ENCODE results near the gene PLA2G6. TPM values are rescaled to one million over a fixed set of nuclear protein-coding genes. Genes with fewer than 3 reads are reported as not detected.

PLA2G6 gene
- total RNA-seq, 5 donors from 2014 or later (not counting 1 experiment from before 2014, with no cell fraction given): 93.6 to 197 (median 162) TPM

DNA sequence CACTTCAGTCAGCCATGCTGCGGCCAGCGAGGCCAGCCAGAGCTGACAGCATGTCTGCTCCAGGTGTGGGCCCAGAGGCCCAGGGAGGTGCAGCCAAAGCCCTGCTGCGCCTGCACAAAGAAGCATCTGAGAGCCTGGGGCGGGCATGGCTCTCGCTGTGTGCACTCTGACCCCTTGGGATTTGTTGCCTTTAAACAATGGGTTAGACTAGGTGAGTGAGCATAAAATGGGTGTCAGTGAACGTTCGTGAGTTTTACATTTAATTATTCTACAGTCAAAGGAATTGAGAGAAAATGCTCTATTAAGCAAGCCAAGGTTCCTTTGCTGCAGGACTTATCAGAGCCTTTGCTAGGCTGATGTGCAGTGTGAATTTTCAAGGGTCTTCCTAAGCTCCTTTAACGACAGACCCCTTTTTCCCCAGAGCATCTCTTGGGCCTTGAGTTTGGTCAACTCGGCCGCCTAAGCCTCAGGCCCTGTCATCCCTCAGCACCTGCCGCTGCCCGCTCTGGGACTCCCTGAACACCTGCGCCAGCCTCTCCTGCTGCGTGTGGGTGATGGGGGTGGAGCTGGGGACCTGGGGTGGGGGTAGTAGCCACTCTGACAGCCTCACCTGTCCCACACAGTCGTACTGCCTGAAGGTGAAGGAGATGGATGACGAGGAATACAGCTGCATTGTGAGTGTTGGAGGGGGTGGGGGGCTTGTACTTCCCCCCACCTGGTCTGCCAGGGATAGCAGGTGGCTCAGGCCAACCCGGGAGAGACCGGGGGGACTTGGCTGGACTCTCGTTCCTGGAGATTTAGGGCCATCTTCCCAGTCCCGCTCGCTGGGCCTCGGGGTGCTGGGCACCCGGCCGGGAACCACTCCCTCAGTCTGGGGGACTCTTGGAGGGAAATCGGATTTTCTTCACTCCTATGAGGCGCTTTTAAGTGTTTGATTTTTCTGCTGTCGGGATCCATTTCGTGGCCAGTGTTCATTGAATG, 108.2 kb downstream of the PLA2G6 start:
- Mint-ChIP-seq H3K27ac (no peak overlapping the region), H3K27me3 (no peaks in the 10 kb centered on the region), H3K9me3 (no peaks in the 10 kb centered on the region), H3K4me1 (no peaks in the 10 kb centered on the region), H3K4me3 (no peak overlapping the region), H3K36me3 (peaks cover 34% of the 10 kb centered on the region)
- Histone ChIP-seq H3K4me3 (ENCODE audit: control insufficient read depth in 1 of 2, extremely low read depth in 1 of 2, low read length in 1 of 2) (no peak overlapping the region), H3K9me3 (no peaks in the 10 kb centered on the region), H3K4me1 (ENCODE audit: control insufficient read depth in 1 of 2, extremely low read depth in 1 of 2, insufficient read depth in 2 of 2, low read length in 2 of 2) (no peaks in the 10 kb centered on the region), H3K36me3 (ENCODE audit: control insufficient read depth in 2 of 2, extremely low read depth in 1 of 2, insufficient read depth in 1 of 2, low read length in 1 of 2) (peaks cover 10 to 31% of the 10 kb centered on the region in 2 donors), H3K27me3 (replicated peaks in 1 of 2; ENCODE audit: control insufficient read depth in 2 of 2, extremely low read depth in 1 of 2, insufficient read depth in 2 of 2, low read length in 1 of 2) (peaks cover 0 to 7% of the 10 kb centered on the region in 2 experiments), H3K27ac (ENCODE audit: low read length) (no peak overlapping the region)
- ATAC-seq (replicated peaks in 1 of 4) (no peak), DNase-seq (no peak)
- ChIA-PET CTCF (no interaction called here), POLR2A (no interaction called here)
- WGBS (ENCODE audit: insufficient coverage): 95% methylated on average over 15 of the region's 28 CpGs

DNA sequence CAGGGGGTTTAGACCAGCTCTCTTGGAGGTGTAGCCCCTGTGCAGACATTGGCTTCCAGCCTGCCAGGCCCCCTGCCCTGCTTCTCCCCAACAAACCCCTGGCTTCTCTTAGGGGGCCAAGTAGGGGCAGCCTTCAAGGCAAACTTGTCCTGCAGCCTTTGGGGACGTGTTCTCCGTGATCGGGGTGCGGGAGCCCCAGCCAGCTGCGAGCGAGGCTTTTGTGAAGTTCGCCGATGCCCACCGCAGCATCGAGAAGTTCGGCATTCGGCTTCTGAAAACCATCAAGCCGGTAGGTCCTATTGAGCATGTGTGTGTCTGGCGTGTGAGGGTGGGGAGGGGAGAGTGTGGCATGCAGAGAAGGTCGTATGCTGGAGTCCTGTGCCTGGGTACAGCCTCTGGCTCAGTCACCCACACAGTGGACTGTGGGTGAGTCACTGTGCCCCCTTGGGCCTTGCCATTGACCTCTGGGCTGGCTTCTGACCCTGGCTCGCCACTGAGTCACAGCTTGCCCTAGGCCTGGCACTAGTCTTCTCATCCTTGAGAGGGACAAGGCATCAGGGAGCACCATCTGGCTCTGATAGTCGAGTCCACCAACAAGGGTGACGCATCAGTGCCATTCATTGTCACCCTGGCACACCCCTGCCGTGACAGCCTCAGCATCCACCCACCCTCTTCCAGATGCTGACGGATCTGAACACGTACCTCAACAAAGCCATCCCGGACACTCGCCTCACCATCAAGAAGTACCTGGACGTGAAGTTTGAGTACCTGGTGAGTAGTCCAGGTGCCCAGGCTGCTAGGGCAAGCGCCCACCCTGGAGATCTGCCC, 109.1 kb downstream of the PLA2G6 start:
- Histone ChIP-seq H3K4me3 (ENCODE audit: control insufficient read depth in 1 of 2, extremely low read depth in 1 of 2, low read length in 1 of 2) (no peak overlapping the region), H3K36me3 (ENCODE audit: control insufficient read depth in 2 of 2, extremely low read depth in 1 of 2, insufficient read depth in 1 of 2, low read length in 1 of 2) (peaks cover 10 to 38% of the 10 kb centered on the region in 2 donors), H3K27me3 (replicated peaks in 1 of 2; ENCODE audit: control insufficient read depth in 2 of 2, extremely low read depth in 1 of 2, insufficient read depth in 2 of 2, low read length in 1 of 2) (peaks cover 0 to 2% of the 10 kb centered on the region in 2 experiments), H3K27ac (ENCODE audit: low read length) (no peak overlapping the region), H3K9me3 (no peaks in the 10 kb centered on the region), H3K4me1 (ENCODE audit: control insufficient read depth in 1 of 2, extremely low read depth in 1 of 2, insufficient read depth in 2 of 2, low read length in 2 of 2) (no peaks in the 10 kb centered on the region)
- Mint-ChIP-seq H3K4me3 (no peak overlapping the region), H3K27ac (no peak overlapping the region), H3K9me3 (no peaks in the 10 kb centered on the region), H3K4me1 (no peaks in the 10 kb centered on the region), H3K27me3 (no peaks in the 10 kb centered on the region), H3K36me3 (peaks cover 39% of the 10 kb centered on the region)
- no peak for DNase-seq
- ChIA-PET CTCF (no interaction called here), POLR2A (no interaction called here)
- 91% methylated on average over 25 of the region's 25 CpGs for WGBS (ENCODE audit: insufficient coverage)
- ATAC-seq (replicated peaks in 1 of 4): no peak

DNA sequence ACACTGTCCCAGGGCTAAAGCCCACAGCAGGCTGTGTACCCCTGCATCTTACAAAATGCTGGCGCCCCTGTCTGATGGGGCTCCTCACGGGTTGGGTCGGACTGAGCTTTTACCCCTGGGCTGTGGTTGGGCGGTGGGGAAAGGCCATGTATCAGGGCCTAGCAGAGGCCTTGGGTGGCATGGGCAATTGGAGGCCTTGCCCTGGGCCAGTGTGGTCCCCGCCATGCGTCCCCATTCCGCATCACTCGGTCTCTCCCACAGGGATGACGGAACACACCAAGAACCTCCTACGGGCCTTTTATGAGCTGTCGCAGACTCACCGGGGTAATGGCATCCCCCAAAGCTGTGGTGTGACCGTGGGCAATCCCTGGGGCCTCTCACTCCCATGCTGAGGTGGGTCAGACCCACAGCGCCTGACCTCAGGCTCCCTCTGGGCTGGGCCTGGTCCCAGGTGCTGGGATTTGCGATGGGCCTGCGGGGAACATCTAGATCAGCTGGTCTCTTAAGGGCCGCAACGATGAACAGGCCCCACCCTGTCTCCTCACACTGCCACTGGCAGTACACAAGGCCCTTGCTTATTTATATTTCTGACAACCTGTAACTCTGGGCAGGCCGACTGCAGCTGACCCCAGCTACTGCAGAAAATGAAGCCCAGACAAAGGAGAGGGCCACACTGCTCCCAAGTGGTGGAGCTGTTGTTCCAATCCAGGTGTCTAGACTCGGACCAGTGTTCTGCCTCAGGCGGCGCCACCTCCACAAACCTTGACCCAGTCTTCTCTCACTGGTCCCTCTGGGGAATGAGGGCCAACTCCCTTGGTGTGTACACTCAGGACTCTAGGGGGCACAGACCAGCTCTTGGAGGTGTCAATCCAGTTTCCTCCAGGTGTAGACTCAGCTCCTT, 110.0 kb downstream of the PLA2G6 start:
- Mint-ChIP-seq H3K36me3 (peaks cover 44% of the 10 kb centered on the region), H3K4me1 (no peaks in the 10 kb centered on the region), H3K27ac (no peak overlapping the region), H3K4me3 (no peak overlapping the region), H3K9me3 (no peaks in the 10 kb centered on the region), H3K27me3 (no peaks in the 10 kb centered on the region)
- Histone ChIP-seq H3K36me3 (ENCODE audit: control insufficient read depth in 2 of 2, extremely low read depth in 1 of 2, insufficient read depth in 1 of 2, low read length in 1 of 2) (peaks cover 10 to 38% of the 10 kb centered on the region in 2 donors), H3K4me3 (ENCODE audit: control insufficient read depth in 1 of 2, extremely low read depth in 1 of 2, low read length in 1 of 2) (no peak overlapping the region), H3K4me1 (ENCODE audit: control insufficient read depth in 1 of 2, extremely low read depth in 1 of 2, insufficient read depth in 2 of 2, low read length in 2 of 2) (no peaks in the 10 kb centered on the region), H3K27ac (ENCODE audit: low read length) (no peak overlapping the region), H3K9me3 (no peaks in the 10 kb centered on the region), H3K27me3 (replicated peaks in 1 of 2; ENCODE audit: control insufficient read depth in 2 of 2, extremely low read depth in 1 of 2, insufficient read depth in 2 of 2, low read length in 1 of 2) (peaks cover 0 to 2% of the 10 kb centered on the region in 2 experiments)
- ChIA-PET POLR2A (interaction anchor here in 1 of 2 donors (0.5 kb wide), 1 partner anchor 146 kb away, joined by 6 read pairs; no protein-coding TSS in a partner anchor), CTCF (interaction anchor here in 1 of 2 donors (0.7 kb wide), 1 partner anchor 8 kb away, joined by 3 read pairs; no protein-coding TSS in a partner anchor)
- DNase-seq: no peak
- 92% methylated on average over 18 of the region's 22 CpGs for WGBS (ENCODE audit: insufficient coverage)
- ATAC-seq (replicated peaks in 1 of 4): no peak

DNA sequence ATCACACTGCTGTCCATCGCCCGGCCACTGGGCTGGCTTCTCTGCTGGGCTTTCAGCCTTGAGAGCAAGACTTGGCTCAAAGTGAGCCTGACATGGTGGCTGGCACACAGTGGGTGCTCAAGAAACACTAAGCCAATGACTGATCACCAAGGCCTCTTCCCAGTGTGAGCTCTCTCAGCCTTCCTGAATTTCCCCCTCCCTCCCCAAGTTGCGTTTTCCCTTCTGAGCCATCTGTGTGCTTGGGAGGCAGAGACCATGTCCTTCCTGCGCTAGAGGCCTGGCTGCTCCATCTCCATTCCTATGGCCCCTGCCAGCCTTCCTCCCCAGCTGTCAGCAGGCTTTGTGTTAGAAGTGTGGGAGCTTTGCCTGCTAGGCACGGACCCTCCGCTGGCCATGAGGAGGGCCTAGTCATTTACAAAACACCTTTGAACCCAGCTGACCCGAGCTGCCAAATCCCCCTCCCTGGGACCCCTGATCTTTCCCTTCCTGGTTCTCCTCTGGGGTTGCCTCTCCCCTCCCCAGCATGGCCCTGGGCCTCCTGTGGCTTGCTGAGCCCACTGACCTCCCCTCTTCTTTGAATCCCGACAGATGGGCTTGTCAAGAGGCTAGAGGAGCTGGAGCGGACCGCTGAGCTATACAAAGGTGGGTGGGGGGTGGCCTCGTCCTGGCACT, 111.2 kb downstream of the PLA2G6 start:
- Histone ChIP-seq H3K4me1 (ENCODE audit: control insufficient read depth in 1 of 2, extremely low read depth in 1 of 2, insufficient read depth in 2 of 2, low read length in 2 of 2) (no peaks in the 10 kb centered on the region), H3K27me3 (replicated peaks in 1 of 2; ENCODE audit: control insufficient read depth in 2 of 2, extremely low read depth in 1 of 2, insufficient read depth in 2 of 2, low read length in 1 of 2) (peaks cover 0 to 2% of the 10 kb centered on the region in 2 experiments), H3K27ac (ENCODE audit: low read length) (no peak overlapping the region), H3K9me3 (no peaks in the 10 kb centered on the region), H3K36me3 (ENCODE audit: control insufficient read depth in 2 of 2, extremely low read depth in 1 of 2, insufficient read depth in 1 of 2, low read length in 1 of 2) (peaks cover 16 to 48% of the 10 kb centered on the region in 2 donors), H3K4me3 (ENCODE audit: control insufficient read depth in 1 of 2, extremely low read depth in 1 of 2, low read length in 1 of 2) (no peak overlapping the region)
- Mint-ChIP-seq H3K27me3 (no peaks in the 10 kb centered on the region), H3K4me1 (no peaks in the 10 kb centered on the region), H3K27ac (no peak overlapping the region), H3K9me3 (no peaks in the 10 kb centered on the region), H3K36me3 (peaks cover 55% of the 10 kb centered on the region), H3K4me3 (no peak overlapping the region)
- ChIA-PET CTCF (interaction anchor here in 1 of 2 donors (0.8 kb wide), 1 partner anchor 13 kb away, joined by 4 read pairs; the partner anchor contains the start of gene PICK1), POLR2A (interaction anchor here in 1 of 2 donors (0.6 kb wide), 1 partner anchor 66 kb away, joined by 4 read pairs; no protein-coding TSS in a partner anchor)
- DNase-seq (no peak), ATAC-seq (replicated peaks in 1 of 4) (no peak)
- WGBS (ENCODE audit: insufficient coverage): 89% methylated on average over 4 of the region's 11 CpGs

DNA sequence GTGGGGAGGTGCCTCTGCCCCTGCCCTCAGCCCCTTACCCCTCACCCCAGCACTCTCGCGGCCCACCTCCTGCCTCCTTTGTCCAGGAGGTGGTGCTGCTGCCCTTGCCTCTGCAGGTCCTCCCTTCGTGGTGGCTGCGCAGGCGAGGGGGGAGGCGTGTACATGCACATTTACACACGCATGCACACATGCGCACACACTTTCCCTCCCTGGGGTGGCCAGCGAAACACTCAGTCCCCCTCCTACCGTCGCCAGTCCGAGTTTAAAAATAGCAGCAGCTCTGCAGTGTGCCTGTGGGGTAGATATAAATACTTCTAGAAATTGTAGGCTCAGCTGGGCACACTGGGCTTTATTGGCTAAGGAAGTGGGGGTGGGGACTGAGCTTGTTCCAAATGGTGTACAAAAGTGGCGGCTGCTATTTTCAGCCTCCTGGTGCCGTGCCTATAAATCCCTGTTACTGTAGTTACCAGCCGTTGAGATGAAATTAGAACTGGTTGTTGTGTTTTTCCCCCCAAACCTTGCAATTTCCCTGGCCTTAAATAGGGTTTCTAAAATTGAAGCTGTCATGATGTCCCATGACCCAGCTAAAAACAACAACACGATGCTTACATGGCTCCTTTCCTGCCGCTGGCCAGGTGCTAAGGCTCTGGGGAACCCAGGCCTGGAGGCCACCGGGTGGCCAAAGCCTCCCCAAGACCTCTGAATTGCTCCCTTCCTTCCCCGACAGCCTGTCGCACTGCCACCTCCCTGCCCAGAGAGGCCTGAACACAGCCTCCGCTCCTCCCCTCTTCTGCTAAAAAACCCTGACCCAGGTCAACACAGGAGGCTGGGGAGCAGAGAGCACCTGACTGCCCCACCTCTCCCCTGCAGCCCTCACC, 112.0 kb downstream of the PLA2G6 start:
- Histone ChIP-seq H3K27me3 (replicated peaks in 1 of 2; ENCODE audit: control insufficient read depth in 2 of 2, extremely low read depth in 1 of 2, insufficient read depth in 2 of 2, low read length in 1 of 2) (peaks cover 0 to 2% of the 10 kb centered on the region in 2 experiments), H3K36me3 (ENCODE audit: control insufficient read depth in 2 of 2, extremely low read depth in 1 of 2, insufficient read depth in 1 of 2, low read length in 1 of 2) (peaks cover 18 to 56% of the 10 kb centered on the region in 2 donors), H3K4me1 (ENCODE audit: control insufficient read depth in 1 of 2, extremely low read depth in 1 of 2, insufficient read depth in 2 of 2, low read length in 2 of 2) (no peaks in the 10 kb centered on the region), H3K9me3 (no peaks in the 10 kb centered on the region), H3K4me3 (ENCODE audit: control insufficient read depth in 1 of 2, extremely low read depth in 1 of 2, low read length in 1 of 2) (no peak overlapping the region), H3K27ac (ENCODE audit: low read length) (no peak overlapping the region)
- Mint-ChIP-seq H3K27ac (no peak overlapping the region), H3K27me3 (no peaks in the 10 kb centered on the region), H3K36me3 (peaks cover 63% of the 10 kb centered on the region), H3K9me3 (no peaks in the 10 kb centered on the region), H3K4me1 (no peaks in the 10 kb centered on the region), H3K4me3 (no peak overlapping the region)
- ChIA-PET CTCF (interaction anchor here in 1 of 2 donors (0.8 kb wide), 1 partner anchor 12 kb away, joined by 4 read pairs; the partner anchor contains the start of gene PICK1), POLR2A (interaction anchor here in 1 of 2 donors (0.6 to 0.7 kb wide), 2 partner anchors 67 to 123 kb away, joined by 3 to 4 read pairs; no protein-coding TSS in a partner anchor)
- no peak for DNase-seq
- WGBS (ENCODE audit: insufficient coverage): 99% methylated on average over 8 of the region's 21 CpGs
- ATAC-seq (replicated peaks in 1 of 4): no peak
